K562 (cell line): Measurements from ENCODE around the gene MEAF6. TPM values are rescaled to one million over a fixed set of nuclear protein-coding genes. Genes with fewer than 3 reads are reported as not detected.

Experiments used
- ARNT ChIP-seq, 2 experiments: fragments of 450-650 bp; IDR thresholded peaks; 2 replicates each; pipeline ENCODE4 v1.6.1; 2016; ENCODE audit warnings: mild to moderate bottlenecking in 1 of 2
- CBX8 ChIP-seq: fragments of 200-600 bp; sonication (generic); IDR thresholded peaks from 2 replicates; pipeline ENCODE4 v1.6.1; 2012; ENCODE audit warnings: borderline replicate concordance, mixed run types, low read depth, mild to moderate bottlenecking, moderate library complexity, mixed read lengths, low read length, control low read depth, inconsistent platforms; ENCODE audit not compliant: poor library complexity, severe bottlenecking; ENCODE audit errors: extremely low read depth
- ESRRA ChIP-seq: fragments of 450-650 bp; IDR thresholded peaks from 2 replicates; pipeline ENCODE4 v1.6.1; 2014; ENCODE audit warnings: low read depth, mild to moderate bottlenecking, moderate library complexity, borderline replicate concordance
- ETV1 ChIP-seq: fragments of 450-650 bp; conservative IDR thresholded peaks from 2 replicates; pipeline ENCODE4 v1.6.1; 2016; ENCODE audit warnings: missing genetic modification characterization, control low read depth, low read depth, missing compliant biosample characterization
- GABPB1 ChIP-seq: sonication (generic); formaldehyde crosslinking; IDR thresholded peaks from 2 replicates; pipeline ENCODE4 v1.8.0; 2022; ENCODE audit warnings: mild to moderate bottlenecking, missing genetic modification reagents
- HDGF ChIP-seq: fragments of 450-650 bp; IDR thresholded peaks from 2 replicates; pipeline ENCODE4 v1.6.1; 2016
- IRF2 ChIP-seq: sonication (generic); formaldehyde crosslinking; IDR thresholded peaks from 2 replicates; pipeline ENCODE4 v1.8.1; 2022; ENCODE audit warnings: mild to moderate bottlenecking, missing genetic modification reagents
- POLR3A ChIP-seq: IDR thresholded peaks from 2 replicates; pipeline ENCODE4 v1.6.1; 2011; ENCODE audit warnings: borderline replicate concordance, mild to moderate bottlenecking, moderate library complexity; ENCODE audit not compliant: insufficient read length, insufficient read depth; ENCODE audit errors: extremely low read depth
- PYGO2 ChIP-seq: fragments of 450-650 bp; IDR thresholded peaks from 2 replicates; pipeline ENCODE4 v1.6.1; 2016; ENCODE audit warnings: mild to moderate bottlenecking, missing genetic modification characterization, moderate library complexity, missing compliant biosample characterization
- RBM34 ChIP-seq: fragments of 200-400 bp; formaldehyde crosslinking; IDR thresholded peaks from 2 replicates; pipeline ENCODE4 v1.6.1; 2018; ENCODE audit warnings: low read length, borderline replicate concordance; ENCODE audit not compliant: insufficient read depth
- SMARCE1 ChIP-seq: fragments of 450-650 bp; IDR thresholded peaks from 2 replicates; pipeline ENCODE4 v1.7.1; 2016; ENCODE audit warnings: mild to moderate bottlenecking
- SRSF1 ChIP-seq: fragments of 200-400 bp; formaldehyde crosslinking; IDR thresholded peaks from 2 replicates; pipeline ENCODE4 v1.6.1; 2017; ENCODE audit warnings: mild to moderate bottlenecking, low read depth, low read length, moderate library complexity
- TAF7 ChIP-seq: fragments of 450-650 bp; IDR thresholded peaks from 2 replicates; pipeline ENCODE4 v1.6.1; 2016; ENCODE audit warnings: missing genetic modification characterization, missing compliant biosample characterization
- TEAD4 ChIP-seq, 2 experiments: sonication (generic) in 1 of 2; formaldehyde crosslinking in 1 of 2; IDR thresholded peaks; 2 replicates each; pipeline versions ENCODE4 v1.6.1 to v1.8.0; 2012 to 2022; ENCODE audit warnings: borderline replicate concordance in 1 of 2, inconsistent platforms in 1 of 2, low read length in 1 of 2, mild to moderate bottlenecking in 1 of 2, missing genetic modification reagents in 1 of 2
- TOE1 ChIP-seq, 2 experiments: fragments of 450-650 bp in 1 of 2; sonication (generic) in 1 of 2; formaldehyde crosslinking in 1 of 2; IDR thresholded peaks; 2 replicates each; pipeline versions ENCODE4 v1.7.1 to v1.8.0; 2016 to 2022; ENCODE audit warnings: borderline replicate concordance in 2 of 2, mild to moderate bottlenecking in 2 of 2, antibody characterized with exemption in 1 of 2, inconsistent platforms in 1 of 2, low read depth in 1 of 2, missing genetic modification reagents in 1 of 2, moderate library complexity in 1 of 2
- ZNF133 ChIP-seq: fragments of 250-450 bp; sonication (Bioruptor Pico); IDR thresholded peaks from 2 replicates; pipeline ENCODE4 v1.4.0; 2020; ENCODE audit warnings: mild to moderate bottlenecking
- ZNF165 ChIP-seq: fragments of 250-450 bp; sonication (Bioruptor Pico); IDR thresholded peaks from 2 replicates; pipeline ENCODE4 v1.4.0; 2020; ENCODE audit warnings: borderline replicate concordance
- ZNF707 ChIP-seq: fragments of 250-450 bp; sonication (Bioruptor Pico); conservative IDR thresholded peaks from 2 replicates; pipeline ENCODE4 v1.8.0; 2022; ENCODE audit warnings: inconsistent platforms, mild to moderate bottlenecking, moderate library complexity
- ZSCAN32 ChIP-seq: fragments of 450-650 bp; formaldehyde crosslinking; IDR thresholded peaks from 2 replicates; pipeline ENCODE4 v1.4.0; 2020; ENCODE audit warnings: mild to moderate bottlenecking, moderate library complexity
- polyA plus RNA-seq, 8 experiments: library from polyadenylated mRNA; depleted of rRNA in 4 of 8; stranded (reverse) in 5 of 8; unstranded in 3 of 8; fragments of >200 nt; fragmentation: Nextera tagmentation in 2 of 8; fragmentation: Illumina TruSeq in 1 of 8; extraction: Ambion mirVana in 2 of 8; extraction: Trizol in 1 of 8; gene quantifications; 2 replicates each; pipeline versions ENCODE4 v1.2.1 to v1.2.3, GENCODE V29; 2011 to 2014; ENCODE audit warnings: inconsistent platforms in 1 of 8, missing spikeins in 1 of 8
- total RNA-seq, 7 experiments: library from RNA; depleted of rRNA in 6 of 7; stranded (reverse); fragments of >200 nt in 6 of 7; fragmentation: Illumina TruSeq in 2 of 7; extraction: Trizol in 2 of 7; gene quantifications; 2 replicates each; pipeline versions ENCODE4 v1.2.1 to v1.2.3, GENCODE V29; 2011 to 2021; ENCODE audit warnings: low replicate concordance in 1 of 7
- TF ChIP-seq, protein P1 (sequence below), 2 experiments: fragments of 450-650 bp; conservative IDR thresholded peaks; 2 replicates each; pipeline ENCODE4 v1.6.1; 2017; ENCODE audit warnings: mild to moderate bottlenecking in 2 of 2, moderate library complexity in 2 of 2
- TF ChIP-seq, protein P2 (sequence below): sonication (generic); formaldehyde crosslinking; IDR thresholded peaks from 2 replicates; pipeline ENCODE4 v1.8.1; 2023; ENCODE audit warnings: mild to moderate bottlenecking, missing genetic modification reagents
- TF ChIP-seq, protein P3 (sequence below): sonication (generic); formaldehyde crosslinking; IDR thresholded peaks from 2 replicates; pipeline ENCODE4 v1.8.1; 2023; ENCODE audit warnings: mild to moderate bottlenecking, missing genetic modification reagents

Gene MEAF6
- total and polyA plus RNA-seq, 9 of the 15 experiments (the other 6 are each of a cell fraction or from before 2014, with no cell fraction given) = 55.0 to 151 (median 92.3) TPM

DNA sequence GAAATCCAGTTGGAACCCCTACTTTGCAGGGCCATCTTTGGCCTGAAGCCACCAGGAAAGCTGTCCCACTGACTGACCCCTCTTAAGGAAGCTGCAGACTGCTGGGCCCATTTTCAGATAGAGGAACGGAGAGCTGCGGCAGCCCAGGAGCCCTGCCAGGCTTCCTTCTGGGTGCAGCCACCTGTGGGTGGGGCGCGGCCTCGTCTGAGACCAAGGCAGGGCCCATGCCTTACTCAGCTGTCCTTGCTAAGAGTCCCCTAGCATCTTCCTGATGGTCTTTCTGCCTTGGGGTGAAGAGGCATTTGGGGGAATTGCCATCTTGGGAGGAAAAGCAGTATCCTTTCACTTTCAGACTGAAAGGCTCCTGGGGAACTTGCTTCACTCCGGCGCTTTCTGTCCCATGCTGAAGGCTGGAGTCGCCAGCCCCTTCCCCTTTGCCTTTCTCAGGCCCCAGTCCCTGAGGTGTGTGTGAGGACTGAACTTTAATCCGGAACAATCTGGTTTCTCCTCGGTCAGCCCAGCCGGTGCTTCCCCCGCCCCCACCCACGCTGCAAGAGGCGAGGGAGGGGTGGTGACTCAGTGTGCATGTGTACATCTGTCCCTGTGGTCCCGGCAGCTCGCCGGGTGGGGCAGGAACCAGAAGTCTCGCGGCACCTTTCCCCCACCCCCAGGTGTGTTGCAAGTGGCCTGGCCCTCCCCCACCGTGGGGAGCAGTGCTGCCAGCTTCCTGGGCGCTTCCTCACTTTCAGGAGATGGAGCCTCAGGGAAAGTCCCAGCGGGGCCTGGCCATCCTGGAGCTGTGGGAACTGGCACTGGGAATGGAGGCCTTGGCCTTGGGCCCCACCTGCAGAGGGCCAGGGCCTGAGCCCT lies 35.1 kb downstream of the MEAF6 start (continued):
- TF ChIP-seq CBX8 (no peak), ZNF707 (CRISPR knock-in tag) (no peak), ZSCAN32 (CRISPR knock-in tag) (no peak), IRF2 (no peak), POLR3A (no peak), TAF7 (tag) (no peak; the same call in 1 of the 2 replicates), ARNT (IDR thresholded peaks at IDR 0.05) (no peak), ESRRA (no peak), ZNF165 (CRISPR knock-in tag) (no peak), ZNF133 (no peak), GABPB1 (CRISPR knock-in tag) (peak; percentile 44; the same call in 1 of the 2 replicates), HDGF (no peak; the same call in 1 of the 2 replicates), SMARCE1 (peak; percentile 83), PYGO2 (tag) (no peak), TEAD4 (IDR thresholded peaks at IDR 0.05; ENCODE audit: low read length) (peak; percentile 56), TEAD4 (CRISPR knock-in tag; IDR thresholded peaks at IDR 0.05; ENCODE audit: borderline replicate concordance) (no peak), TOE1 (IDR thresholded peaks at IDR 0.05; ENCODE audit: borderline replicate concordance) (peak; percentile 60; the same call in 1 of the 2 replicates), TOE1 (CRISPR knock-in tag; IDR thresholded peaks at IDR 0.05; ENCODE audit: borderline replicate concordance, low read depth) (no peak), SRSF1 (no peak), ETV1 (tag) (no peak), RBM34 (no peak)
- TF ChIP-seq, protein P1, sequence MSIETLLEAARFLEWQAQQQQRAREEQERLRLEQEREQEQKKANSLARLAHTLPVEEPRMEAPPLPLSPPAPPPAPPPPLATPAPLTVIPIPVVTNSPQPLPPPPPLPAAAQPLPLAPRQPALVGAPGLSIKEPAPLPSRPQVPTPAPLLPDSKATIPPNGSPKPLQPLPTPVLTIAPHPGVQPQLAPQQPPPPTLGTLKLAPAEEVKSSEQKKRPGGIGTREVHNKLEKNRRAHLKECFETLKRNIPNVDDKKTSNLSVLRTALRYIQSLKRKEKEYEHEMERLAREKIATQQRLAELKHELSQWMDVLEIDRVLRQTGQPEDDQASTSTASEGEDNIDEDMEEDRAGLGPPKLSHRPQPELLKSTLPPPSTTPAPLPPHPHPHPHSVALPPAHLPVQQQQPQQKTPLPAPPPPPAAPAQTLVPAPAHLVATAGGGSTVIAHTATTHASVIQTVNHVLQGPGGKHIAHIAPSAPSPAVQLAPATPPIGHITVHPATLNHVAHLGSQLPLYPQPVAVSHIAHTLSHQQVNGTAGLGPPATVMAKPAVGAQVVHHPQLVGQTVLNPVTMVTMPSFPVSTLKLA (conservative IDR thresholded peaks at IDR 0.05) = peak; percentile 94 to 97
- TF ChIP-seq, protein P2, sequence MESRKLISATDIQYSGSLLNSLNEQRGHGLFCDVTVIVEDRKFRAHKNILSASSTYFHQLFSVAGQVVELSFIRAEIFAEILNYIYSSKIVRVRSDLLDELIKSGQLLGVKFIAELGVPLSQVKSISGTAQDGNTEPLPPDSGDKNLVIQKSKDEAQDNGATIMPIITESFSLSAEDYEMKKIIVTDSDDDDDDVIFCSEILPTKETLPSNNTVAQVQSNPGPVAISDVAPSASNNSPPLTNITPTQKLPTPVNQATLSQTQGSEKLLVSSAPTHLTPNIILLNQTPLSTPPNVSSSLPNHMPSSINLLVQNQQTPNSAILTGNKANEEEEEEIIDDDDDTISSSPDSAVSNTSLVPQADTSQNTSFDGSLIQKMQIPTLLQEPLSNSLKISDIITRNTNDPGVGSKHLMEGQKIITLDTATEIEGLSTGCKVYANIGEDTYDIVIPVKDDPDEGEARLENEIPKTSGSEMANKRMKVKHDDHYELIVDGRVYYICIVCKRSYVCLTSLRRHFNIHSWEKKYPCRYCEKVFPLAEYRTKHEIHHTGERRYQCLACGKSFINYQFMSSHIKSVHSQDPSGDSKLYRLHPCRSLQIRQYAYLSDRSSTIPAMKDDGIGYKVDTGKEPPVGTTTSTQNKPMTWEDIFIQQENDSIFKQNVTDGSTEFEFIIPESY (CRISPR knock-in tag) = no peak; the same call in 1 of the 2 replicates
- TF ChIP-seq, protein P3, sequence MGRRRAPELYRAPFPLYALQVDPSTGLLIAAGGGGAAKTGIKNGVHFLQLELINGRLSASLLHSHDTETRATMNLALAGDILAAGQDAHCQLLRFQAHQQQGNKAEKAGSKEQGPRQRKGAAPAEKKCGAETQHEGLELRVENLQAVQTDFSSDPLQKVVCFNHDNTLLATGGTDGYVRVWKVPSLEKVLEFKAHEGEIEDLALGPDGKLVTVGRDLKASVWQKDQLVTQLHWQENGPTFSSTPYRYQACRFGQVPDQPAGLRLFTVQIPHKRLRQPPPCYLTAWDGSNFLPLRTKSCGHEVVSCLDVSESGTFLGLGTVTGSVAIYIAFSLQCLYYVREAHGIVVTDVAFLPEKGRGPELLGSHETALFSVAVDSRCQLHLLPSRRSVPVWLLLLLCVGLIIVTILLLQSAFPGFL (CRISPR knock-in tag) = no peak
